ENCODE data around the gene QSOX2.

DNA sequence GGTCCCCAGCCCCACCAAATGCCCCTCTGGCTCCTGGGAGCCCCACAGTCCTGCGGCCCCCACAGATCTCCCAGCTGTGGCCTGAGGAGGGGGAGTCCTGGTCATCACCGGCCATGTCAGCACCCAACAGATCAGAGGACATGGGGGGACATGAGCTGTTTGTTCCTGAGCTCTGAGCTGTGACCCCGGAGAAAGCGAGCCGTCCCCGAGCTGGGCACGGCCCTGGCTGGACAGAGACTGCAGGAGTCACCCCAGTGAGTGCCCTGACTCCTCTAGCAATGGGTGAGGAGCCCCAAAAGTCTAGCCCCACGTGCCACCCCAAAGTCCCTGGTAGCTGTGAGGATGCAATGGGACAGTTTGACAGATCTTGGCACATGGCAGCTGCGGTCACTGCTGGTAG is 32.6 kb upstream of the QSOX2 start:
- TF ChIP-seq POLR2AphosphoS5 (IDR thresholded peaks at IDR 0.05) (no peak), EP300 (IDR thresholded peaks at IDR 0.05) (no peak)

All from upper lobe of left lung (tissue), 4 donors.